Measurements from ENCODE around the gene SUN2. TPM values are rescaled to one million over a fixed set of nuclear protein-coding genes. Genes with fewer than 3 reads are reported as not detected.

SUN2 gene
- total and polyA plus RNA-seq, 4 donors = 95.4 to 495 (median 289) TPM

GRCh38 chr22:38753948-38754750 lies 1.6 kb downstream of the SUN2 start:
- Histone ChIP-seq H3K27ac (ENCODE audit: low read depth in 1 of 2, low read length in 2 of 2) (peak overlapping the region; percentile 83 to 96), H3K4me1 (ENCODE audit: control insufficient read depth in 1 of 2, insufficient read depth in 2 of 2, low read length in 2 of 2) (no peaks in the 10 kb centered on the region), H3K4me3 (ENCODE audit: low read length in 2 of 2) (peak overlapping the region; percentile 13 to 59), H3K36me3 (ENCODE audit: control insufficient read depth in 1 of 2, insufficient read depth in 2 of 2, low read length in 1 of 2) (peaks cover 5 to 21% of the 10 kb centered on the region in 2 donors), H3K9me3 (ENCODE audit: control insufficient read depth, low read length) (no peaks in the 10 kb centered on the region), H3K27me3 (ENCODE audit: control insufficient read depth in 1 of 2, insufficient read depth in 2 of 2, low read length in 1 of 2) (no peaks in the 10 kb centered on the region)
- intact Hi-C loops (cut with DNase I) = loop anchor here (2.0 to 5.0 kb wide), 2 partner anchors 37 to 49 kb away; partner anchors contain the start of gene GTPBP1 (in 1 of the 2)
- 9 to 10% methylated on average over 12 of the region's 12 CpGs for WGBS, 2 donors
- ATAC-seq (ENCODE audit: low FRiP score) (peak; percentile 51), DNase-seq (peak; percentile 85 to 90)

- Histone ChIP-seq H3K27ac (ENCODE audit: low read depth in 1 of 2, low read length in 2 of 2) (no peak overlapping the region), H3K27me3 (ENCODE audit: control insufficient read depth in 1 of 2, insufficient read depth in 2 of 2, low read length in 1 of 2) (no peaks in the 10 kb centered on the region), H3K4me1 (ENCODE audit: control insufficient read depth in 1 of 2, insufficient read depth in 2 of 2, low read length in 2 of 2) (no peaks in the 10 kb centered on the region), H3K4me3 (ENCODE audit: low read length in 2 of 2) (no peak overlapping the region), H3K36me3 (ENCODE audit: control insufficient read depth in 1 of 2, insufficient read depth in 2 of 2, low read length in 1 of 2) (peaks cover 5 to 26% of the 10 kb centered on the region in 2 donors), H3K9me3 (ENCODE audit: control insufficient read depth, low read length) (no peaks in the 10 kb centered on the region)
- 84 to 86% methylated on average over 24 of the region's 24 CpGs for WGBS, 2 donors
- intact Hi-C loops (cut with DNase I) = loop anchor here in 1 of 2 donors (5.0 kb wide), 1 partner anchor 34 kb away; no protein-coding TSS in a partner anchor
- no peak for ATAC-seq (ENCODE audit: low FRiP score)
- peak in 1 of 2 donors; percentile 81 for DNase-seq
Observed at GRCh38 chr22:38751422-38752346, 4.1 kb downstream of the SUN2 start.

GRCh38 chr22:38751066-38751421 lies 4.8 kb downstream of the SUN2 start:
- ATAC-seq (ENCODE audit: low FRiP score) (no peak), DNase-seq (no peak)
- H3K36me3 ChIP-seq (ENCODE audit: control insufficient read depth in 1 of 2, insufficient read depth in 2 of 2, low read length in 1 of 2) = peaks cover 5 to 26% of the 10 kb centered on the region in 2 donors
- no peak overlapping the region for H3K27ac ChIP-seq (ENCODE audit: low read depth in 1 of 2, low read length in 2 of 2)
- H3K4me1 ChIP-seq (ENCODE audit: control insufficient read depth in 1 of 2, insufficient read depth in 2 of 2, low read length in 2 of 2) = no peaks in the 10 kb centered on the region
- intact Hi-C loops (cut with DNase I) = loop anchor here in 1 of 2 donors (5.0 kb wide), 1 partner anchor 34 kb away; no protein-coding TSS in a partner anchor
- 88 to 90% methylated on average over 12 of the region's 12 CpGs for WGBS, 2 donors
- no peak overlapping the region for H3K4me3 ChIP-seq (ENCODE audit: low read length in 2 of 2)
- no peaks in the 10 kb centered on the region for H3K9me3 ChIP-seq (ENCODE audit: control insufficient read depth, low read length)
- H3K27me3 ChIP-seq (ENCODE audit: control insufficient read depth in 1 of 2, insufficient read depth in 2 of 2, low read length in 1 of 2) = no peaks in the 10 kb centered on the region

- Histone ChIP-seq H3K27me3 (ENCODE audit: control insufficient read depth in 1 of 2, insufficient read depth in 2 of 2, low read length in 1 of 2) (no peaks in the 10 kb centered on the region), H3K4me3 (ENCODE audit: low read length in 2 of 2) (no peak overlapping the region), H3K4me1 (ENCODE audit: control insufficient read depth in 1 of 2, insufficient read depth in 2 of 2, low read length in 2 of 2) (no peaks in the 10 kb centered on the region), H3K9me3 (ENCODE audit: control insufficient read depth, low read length) (no peaks in the 10 kb centered on the region), H3K36me3 (ENCODE audit: control insufficient read depth in 1 of 2, insufficient read depth in 2 of 2, low read length in 1 of 2) (peaks cover 5 to 26% of the 10 kb centered on the region in 2 donors), H3K27ac (ENCODE audit: low read depth in 1 of 2, low read length in 2 of 2) (no peak overlapping the region)
- 89 to 93% methylated on average over 13 to 17 of the region's 17 CpGs for WGBS, 2 donors
- ATAC-seq (ENCODE audit: low FRiP score) = no peak
- intact Hi-C loops (cut with DNase I) = loop anchor here in 1 of 2 donors (5.0 kb wide), 1 partner anchor 33 kb away; no protein-coding TSS in a partner anchor
- DNase-seq = no peak
Observed at GRCh38 chr22:38750638-38751037, 5.2 kb downstream of the SUN2 start.

- ATAC-seq (ENCODE audit: low FRiP score) (no peak), DNase-seq (no peak)
- H3K9me3 ChIP-seq (ENCODE audit: control insufficient read depth, low read length) = no peaks in the 10 kb centered on the region
- WGBS, 2 donors = 93 to 94% methylated on average over 14 of the region's 14 CpGs
- H3K27me3 ChIP-seq (ENCODE audit: control insufficient read depth in 1 of 2, insufficient read depth in 2 of 2, low read length in 1 of 2) = no peaks in the 10 kb centered on the region
- no peak overlapping the region for H3K4me3 ChIP-seq (ENCODE audit: low read length in 2 of 2)
- no peaks in the 10 kb centered on the region for H3K4me1 ChIP-seq (ENCODE audit: control insufficient read depth in 1 of 2, insufficient read depth in 2 of 2, low read length in 2 of 2)
- no peak overlapping the region for H3K27ac ChIP-seq (ENCODE audit: low read depth in 1 of 2, low read length in 2 of 2)
- intact Hi-C loops (cut with DNase I) = loop anchor here in 1 of 2 donors (5.0 kb wide), 1 partner anchor 33 kb away; no protein-coding TSS in a partner anchor
- H3K36me3 ChIP-seq (ENCODE audit: control insufficient read depth in 1 of 2, insufficient read depth in 2 of 2, low read length in 1 of 2) = peaks cover 5 to 26% of the 10 kb centered on the region in 2 donors
Observed at GRCh38 chr22:38750104-38750503, 5.7 kb downstream of the SUN2 start.

- DNase-seq = no peak
- Histone ChIP-seq H3K4me1 (ENCODE audit: control insufficient read depth in 1 of 2, insufficient read depth in 2 of 2, low read length in 2 of 2) (no peaks in the 10 kb centered on the region), H3K27me3 (ENCODE audit: control insufficient read depth in 1 of 2, insufficient read depth in 2 of 2, low read length in 1 of 2) (no peaks in the 10 kb centered on the region), H3K36me3 (ENCODE audit: control insufficient read depth in 1 of 2, insufficient read depth in 2 of 2, low read length in 1 of 2) (peaks cover 5 to 28% of the 10 kb centered on the region in 2 donors), H3K27ac (ENCODE audit: low read depth in 1 of 2, low read length in 2 of 2) (no peak overlapping the region), H3K9me3 (ENCODE audit: control insufficient read depth, low read length) (no peaks in the 10 kb centered on the region), H3K4me3 (ENCODE audit: low read length in 2 of 2) (no peak overlapping the region)
- ATAC-seq (ENCODE audit: low FRiP score) = no peak
- intact Hi-C loops (cut with DNase I) = no loop called here
- WGBS, 2 donors = 72 to 77% methylated on average over 13 to 14 of the region's 14 CpGs
Observed at GRCh38 chr22:38748487-38749136, 7.2 kb downstream of the SUN2 start.

GRCh38 chr22:38745676-38746460 lies 9.9 kb downstream of the SUN2 start:
- Histone ChIP-seq H3K27ac (ENCODE audit: low read depth in 1 of 2, low read length in 2 of 2) (no peak overlapping the region), H3K27me3 (ENCODE audit: control insufficient read depth in 1 of 2, insufficient read depth in 2 of 2, low read length in 1 of 2) (no peaks in the 10 kb centered on the region), H3K4me3 (ENCODE audit: low read length in 2 of 2) (no peak overlapping the region), H3K4me1 (ENCODE audit: control insufficient read depth in 1 of 2, insufficient read depth in 2 of 2, low read length in 2 of 2) (no peaks in the 10 kb centered on the region), H3K9me3 (ENCODE audit: control insufficient read depth, low read length) (no peaks in the 10 kb centered on the region), H3K36me3 (ENCODE audit: control insufficient read depth in 1 of 2, insufficient read depth in 2 of 2, low read length in 1 of 2) (peaks cover 6 to 32% of the 10 kb centered on the region in 2 donors)
- 90 to 91% methylated on average over 14 of the region's 14 CpGs for WGBS, 2 donors
- intact Hi-C loops (cut with DNase I) = no loop called here
- DNase-seq (no peak), ATAC-seq (ENCODE audit: low FRiP score) (no peak)

All from aorta (tissue), 5 donors.